ENCODE results near the gene MOCS1.

MOCS1 gene

DNA sequence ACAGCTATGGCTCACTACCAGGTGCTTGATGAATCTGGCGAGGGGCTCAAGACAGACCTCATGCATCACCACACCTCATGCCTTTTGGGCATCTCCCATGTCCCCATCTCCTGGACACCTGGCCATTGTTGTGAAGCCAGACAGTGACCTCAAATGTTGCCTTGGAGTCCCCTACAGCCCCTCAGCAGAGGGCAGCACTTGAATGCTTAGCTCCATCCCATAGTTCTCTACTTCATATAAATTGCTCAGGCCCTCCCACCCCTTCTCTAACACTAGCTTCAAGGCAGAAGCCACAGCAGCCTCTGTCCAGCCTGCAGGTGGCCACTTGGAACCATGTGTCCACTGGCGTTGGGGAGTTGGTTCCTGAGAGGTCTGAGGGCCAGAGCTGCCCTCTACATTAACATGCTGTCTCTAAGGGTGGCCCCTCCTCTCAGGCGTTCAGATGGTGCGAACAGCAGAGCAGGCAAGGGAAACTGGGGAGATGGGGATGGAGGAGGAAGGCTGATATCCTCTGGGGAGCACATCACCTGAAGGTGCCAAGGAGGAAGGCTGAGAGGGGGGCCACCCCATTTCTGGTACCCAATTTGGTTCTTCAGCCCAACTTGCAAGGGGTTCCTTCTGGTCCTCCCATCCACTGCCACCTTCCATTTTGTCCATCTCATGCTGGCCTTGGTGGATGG, 31.3 kb downstream of the MOCS1 start:
- DNase-seq (ENCODE audit: low read depth): no peak

DNA sequence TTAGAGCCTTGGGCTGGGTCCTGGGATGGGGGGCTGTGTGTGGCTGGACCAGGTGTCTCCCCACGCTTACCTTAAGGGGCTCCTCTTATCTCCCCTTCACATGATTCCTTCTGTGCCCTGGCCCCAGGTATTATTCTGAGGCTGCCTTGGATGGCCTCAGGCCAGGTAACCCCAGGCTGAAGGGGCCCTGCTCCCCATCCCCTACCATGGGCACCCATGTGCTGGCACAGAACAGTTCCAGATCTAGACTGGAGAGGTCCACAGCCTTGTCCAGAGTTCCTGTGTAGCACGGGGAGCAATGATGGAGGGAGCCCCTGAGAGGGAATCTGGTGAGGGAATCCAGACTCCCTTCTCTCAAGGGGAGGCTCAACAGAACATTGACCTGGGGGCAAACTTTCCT, 32.1 kb downstream of the MOCS1 start:
- no peak for DNase-seq (ENCODE audit: low read depth)

- DNase-seq (ENCODE audit: low read depth): no peak
These were observed 32.6 kb downstream of the MOCS1 start for GRCh38 chr6:39901670-39902069.

GRCh38 chr6:39901116-39901655, 33.1 kb downstream of the MOCS1 start:
- no peak for DNase-seq (ENCODE audit: low read depth)

GRCh38 chr6:39899554-39900295, 34.5 kb downstream of the MOCS1 start:
- DNase-seq (ENCODE audit: low read depth): peak; percentile 38

DNA sequence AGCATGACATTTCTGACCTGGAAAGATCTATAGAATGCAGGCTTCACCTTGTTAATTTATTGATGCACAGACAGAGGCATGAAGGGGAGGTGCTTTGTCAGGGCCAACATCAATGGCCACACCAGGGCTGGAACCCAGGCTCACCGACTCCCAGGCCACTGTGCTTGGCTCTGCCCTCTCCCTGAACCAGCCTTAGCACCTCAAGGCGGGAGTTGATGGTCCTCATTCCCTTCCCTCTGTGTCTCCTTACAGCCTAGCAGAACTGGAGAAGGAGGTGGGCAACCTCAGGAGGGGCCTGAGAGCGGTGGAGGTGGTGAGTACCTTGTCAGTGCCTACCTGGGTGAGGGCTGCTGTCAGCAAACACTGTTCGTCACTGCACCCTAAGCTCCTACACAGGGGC, 35.6 kb downstream of the MOCS1 start:
- no peak for DNase-seq (ENCODE audit: low read depth)

- no peak for DNase-seq (ENCODE audit: low read depth)
These were observed 36.6 kb downstream of the MOCS1 start for GRCh38 chr6:39897698-39898097.

DNA sequence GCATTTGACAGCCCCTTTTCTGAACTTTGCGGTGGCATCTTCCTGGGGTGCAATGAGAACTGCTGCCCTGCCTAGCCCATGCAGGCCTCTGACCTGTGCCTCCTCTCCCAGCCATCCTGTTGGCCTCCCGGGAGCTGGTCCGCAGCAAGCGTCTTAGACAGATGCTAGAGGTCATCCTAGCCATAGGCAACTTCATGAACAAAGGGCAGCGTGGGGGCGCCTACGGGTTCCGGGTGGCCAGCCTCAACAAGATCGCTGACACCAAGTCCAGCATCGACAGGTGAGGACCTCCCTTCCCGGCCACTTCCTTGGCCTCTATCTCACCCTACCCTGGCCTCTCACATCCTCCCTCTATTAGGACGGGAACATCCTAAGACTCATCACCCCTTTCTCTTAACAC, 37.6 kb downstream of the MOCS1 start:
- DNase-seq (ENCODE audit: low read depth): no peak

- no peak for DNase-seq (ENCODE audit: low read depth)
These were observed 41.0 kb downstream of the MOCS1 start for GRCh38 chr6:39893286-39893685.

DNA sequence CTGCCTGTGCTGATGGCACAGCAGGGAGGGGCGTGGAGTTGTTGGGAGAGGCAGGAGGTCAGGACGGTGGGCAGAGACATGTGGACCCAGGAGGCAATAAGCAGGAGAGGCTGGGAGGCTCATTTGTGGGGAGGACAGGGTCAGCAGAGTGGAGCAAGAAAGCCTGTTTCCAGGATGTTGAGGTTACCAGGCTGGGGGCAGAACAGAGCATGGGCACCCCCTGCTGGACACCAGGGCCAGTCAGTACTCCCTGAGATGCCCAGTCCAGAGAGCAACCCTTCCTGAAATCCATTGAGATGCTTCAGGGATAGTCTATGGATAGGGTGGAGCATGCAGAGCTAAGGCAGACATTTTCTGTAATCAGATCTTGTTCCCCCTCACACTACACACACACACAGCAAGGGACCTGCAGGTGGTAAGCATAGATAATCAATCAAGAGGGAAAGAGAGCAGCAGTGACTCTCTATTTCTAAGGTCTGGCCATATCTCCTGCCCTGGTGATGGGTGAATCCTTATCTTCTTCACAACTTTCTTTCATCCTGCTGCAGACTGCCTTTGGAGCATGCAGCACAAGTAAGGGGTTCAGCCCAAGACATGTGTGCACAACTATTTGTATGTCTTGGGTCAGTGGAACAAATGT, 41.7 kb downstream of the MOCS1 start:
- peak; percentile 66 for DNase-seq (ENCODE audit: low read depth)

DNA sequence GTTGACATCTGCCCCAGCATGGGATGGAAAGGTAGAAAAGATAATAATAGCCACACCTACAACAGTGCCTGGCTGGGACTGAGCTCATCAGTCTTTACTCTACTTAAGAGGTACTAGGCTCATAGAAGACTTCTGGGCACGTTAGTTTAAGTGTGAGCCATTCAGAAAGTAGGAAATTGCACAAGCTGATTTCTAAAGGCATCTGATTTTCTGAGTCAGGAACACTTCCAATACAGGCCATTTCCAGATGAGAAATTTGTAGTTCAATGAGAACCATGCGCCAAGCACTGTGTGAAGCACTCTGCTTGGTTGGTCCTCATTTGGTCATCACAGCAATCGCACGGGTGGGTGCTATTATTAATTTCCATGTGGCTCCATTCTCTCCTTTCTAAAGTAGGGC, 42.3 kb downstream of the MOCS1 start:
- DNase-seq (ENCODE audit: low read depth): no peak

GRCh38 chr6:39891353-39891752, 42.9 kb downstream of the MOCS1 start:
- DNase-seq (ENCODE audit: low read depth): no peak

- no peak for DNase-seq (ENCODE audit: low read depth)
These were observed 45.0 kb downstream of the MOCS1 start for GRCh38 chr6:39889229-39889628.

DNA sequence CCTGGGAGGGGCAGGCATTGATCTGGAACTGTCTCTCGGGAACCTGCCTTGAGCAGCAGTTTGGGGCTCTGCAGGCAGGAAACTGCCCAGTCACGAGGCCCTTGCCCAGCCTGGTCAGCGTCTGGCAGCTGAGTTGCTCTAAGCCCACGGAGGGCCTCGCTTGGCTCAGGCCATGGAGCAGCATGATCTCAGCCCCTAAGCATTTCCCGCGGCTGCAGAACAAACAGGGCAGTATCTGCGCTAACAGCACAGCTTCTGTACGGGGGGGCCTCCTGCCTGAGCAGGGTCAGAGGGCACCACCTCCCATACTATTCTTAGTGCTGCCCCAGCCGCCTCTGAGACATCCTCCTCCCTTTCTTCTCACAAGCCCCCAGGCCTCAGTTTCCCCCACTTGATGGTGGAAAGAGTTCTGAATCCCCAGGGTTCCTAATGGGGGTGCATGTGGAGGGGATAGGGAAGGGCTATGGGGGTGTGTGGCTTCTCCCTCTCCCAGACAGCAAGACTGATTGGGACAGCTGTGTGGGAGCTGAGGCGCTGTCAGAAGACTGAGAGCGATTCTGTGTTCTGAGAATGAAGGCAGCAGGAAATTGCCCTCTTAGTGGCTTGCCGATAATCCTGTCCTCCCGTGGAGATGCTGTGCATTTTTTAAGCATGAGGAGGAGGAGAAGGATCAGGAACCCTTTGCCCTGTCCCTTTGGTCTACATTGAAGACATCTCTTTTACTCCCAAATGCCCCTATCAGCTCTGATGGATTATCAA, 46.4 kb downstream of the MOCS1 start:
- DNase-seq (ENCODE audit: low read depth): peak; percentile 92

- peak; percentile 6 for DNase-seq (ENCODE audit: low read depth)
These were observed 47.4 kb downstream of the MOCS1 start for GRCh38 chr6:39886871-39887270.

DNA sequence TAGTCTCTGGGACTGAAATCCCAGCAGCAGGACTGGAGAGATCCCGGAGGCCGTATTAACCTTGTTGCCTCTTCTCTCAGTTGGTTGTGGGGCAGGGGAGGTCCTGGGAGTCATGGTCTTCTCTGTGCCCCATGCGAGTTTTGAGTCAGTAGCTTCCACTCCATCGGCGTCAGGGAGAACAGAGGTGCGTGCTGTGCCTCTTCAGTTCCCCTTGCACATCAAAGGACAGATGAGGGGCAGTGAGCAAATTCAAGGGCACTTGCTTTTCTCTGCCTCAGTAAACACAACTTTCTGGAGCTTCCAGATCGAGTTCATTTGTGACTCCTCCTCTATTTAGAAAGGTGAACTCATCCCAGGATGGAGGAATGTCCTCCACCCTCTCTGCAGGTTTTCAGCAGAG, 48.6 kb downstream of the MOCS1 start:
- no peak for DNase-seq (ENCODE audit: low read depth)

DNA sequence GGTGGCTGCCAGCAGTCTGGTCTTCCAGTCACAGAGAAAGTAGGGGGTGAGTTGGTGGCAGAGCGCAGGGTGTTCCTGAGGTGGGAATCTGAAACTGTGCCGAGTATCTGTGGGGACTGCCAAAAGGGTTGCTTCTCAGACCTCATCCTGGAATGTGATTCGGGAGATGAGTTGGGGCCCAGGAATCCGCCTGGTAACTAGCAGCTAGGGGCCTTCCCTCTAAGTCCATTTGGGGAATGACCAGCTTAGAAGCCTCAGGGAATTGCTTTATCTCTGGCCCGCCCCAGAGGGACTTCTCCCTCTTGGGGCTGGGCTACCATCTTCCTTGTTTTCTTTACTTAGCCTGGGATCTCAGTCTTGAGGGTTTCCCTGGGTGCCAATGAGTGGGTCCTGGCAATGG, 49.6 kb downstream of the MOCS1 start:
- peak; percentile 71 for DNase-seq (ENCODE audit: low read depth)

GRCh38 chr6:39882531-39882899, 51.7 kb downstream of the MOCS1 start:
- peak; percentile 43 for DNase-seq (ENCODE audit: low read depth)

DNA sequence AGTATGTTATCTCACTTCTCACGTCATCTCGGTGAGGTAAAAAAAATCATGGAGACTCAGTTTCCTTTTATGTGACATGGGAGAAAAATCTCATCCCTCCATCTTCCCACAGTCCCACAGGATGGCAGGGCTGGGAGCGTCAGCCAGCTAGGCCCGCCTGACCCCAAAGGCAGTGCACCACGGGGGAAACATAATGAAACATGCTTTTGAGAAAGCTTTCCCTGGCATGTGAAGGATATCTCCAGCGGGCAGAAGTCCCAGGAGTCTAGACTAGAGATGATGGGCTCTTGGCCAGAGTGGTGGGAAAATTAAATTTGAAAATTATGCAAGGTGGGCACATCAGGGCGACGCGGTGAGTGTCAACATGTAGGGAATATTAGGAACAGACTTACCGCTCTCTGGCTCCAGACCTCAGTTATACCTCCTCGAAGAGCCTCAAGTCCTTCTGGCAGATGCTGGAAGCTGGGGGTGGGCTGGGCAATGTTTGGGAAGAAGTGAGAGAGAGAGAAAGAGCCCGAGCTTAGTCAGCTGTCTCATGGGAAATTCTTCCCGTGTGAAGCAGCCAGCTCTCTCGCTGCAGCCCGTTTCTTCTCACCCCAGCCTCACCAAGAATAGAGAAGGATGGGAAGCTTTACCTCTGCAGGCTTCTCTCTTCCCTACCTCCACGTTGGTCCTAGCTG, 52.3 kb downstream of the MOCS1 start:
- peak; percentile 15 for DNase-seq (ENCODE audit: low read depth)

- DNase-seq (ENCODE audit: low read depth): no peak
These were observed 53.7 kb downstream of the MOCS1 start for GRCh38 chr6:39880594-39880993.

DNA sequence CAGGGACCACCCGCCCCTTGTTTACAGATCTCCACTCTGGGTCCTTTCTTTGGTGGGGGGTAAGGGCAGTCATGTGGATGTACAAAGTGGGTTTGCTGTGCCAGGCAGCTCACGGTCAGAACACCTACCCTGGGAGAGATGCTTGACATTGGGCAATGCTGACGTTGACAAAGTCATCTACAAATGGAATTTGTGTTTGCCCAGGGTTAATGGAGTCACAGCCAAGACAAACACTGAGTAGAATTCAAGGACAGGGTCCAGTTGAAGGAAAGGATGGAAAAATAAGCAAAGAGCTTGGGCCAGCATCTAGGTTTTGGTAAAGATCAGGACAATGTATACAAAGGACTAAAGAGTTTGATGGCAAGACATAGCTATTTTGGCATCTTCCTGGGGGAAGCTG, 54.7 kb downstream of the MOCS1 start:
- DNase-seq (ENCODE audit: low read depth): no peak

GRCh38 chr6:39876826-39877225, 57.4 kb downstream of the MOCS1 start:
- DNase-seq (ENCODE audit: low read depth): no peak

All from ELR (cell line).